SK-N-SH treated with all-trans-retinoic acid at 6 μM for 48 hours (cell line): ENCODE data around the gene GRID2IP.

ENCODE experiments used
- ARNTL ChIP-seq: fragments of 450-650 bp; formaldehyde crosslinking; IDR thresholded peaks from 2 replicates; pipeline ENCODE4 v1.5.0; 2020; ENCODE audit warnings: low read depth, mild to moderate bottlenecking, moderate library complexity, borderline replicate concordance
- CREB5 ChIP-seq: fragments of 250-450 bp; sonication (Bioruptor Pico); IDR thresholded peaks from 2 replicates; pipeline ENCODE4 v1.5.1; 2020; ENCODE audit warnings: low read depth, mild to moderate bottlenecking, moderate library complexity
- GLIS3 ChIP-seq: fragments of 250-450 bp; sonication (Bioruptor Pico); IDR thresholded peaks from 2 replicates; pipeline ENCODE4 v1.5.0; 2020; ENCODE audit warnings: mild to moderate bottlenecking, moderate library complexity
- PATZ1 ChIP-seq: fragments of 250-450 bp; sonication (Bioruptor Pico); IDR thresholded peaks from 2 replicates; pipeline ENCODE4 v1.8.0; 2020; ENCODE audit warnings: mild to moderate bottlenecking, moderate library complexity, borderline replicate concordance
- POU6F1 ChIP-seq: fragments of 250-450 bp; sonication (Bioruptor Pico); IDR thresholded peaks from 2 replicates; pipeline ENCODE4 v1.8.0; 2021; ENCODE audit warnings: low read depth, mild to moderate bottlenecking, moderate library complexity, borderline replicate concordance
- PPARA ChIP-seq: fragments of 250-450 bp; sonication (Bioruptor Pico); IDR thresholded peaks from 2 replicates; pipeline ENCODE4 v1.5.0; 2020; ENCODE audit warnings: mild to moderate bottlenecking, borderline replicate concordance
- TOX ChIP-seq: fragments of 250-450 bp; sonication (Bioruptor Pico); IDR thresholded peaks from 2 replicates; pipeline ENCODE4 v1.8.0; 2021; ENCODE audit warnings: mild to moderate bottlenecking, moderate library complexity, borderline replicate concordance
- ZFP3 ChIP-seq: fragments of 250-450 bp; sonication (Bioruptor Pico); IDR thresholded peaks from 2 replicates; pipeline ENCODE4 v1.5.0; 2020; ENCODE audit warnings: mild to moderate bottlenecking, moderate library complexity
- ZFP30 ChIP-seq: fragments of 450-650 bp; formaldehyde crosslinking; IDR thresholded peaks from 2 replicates; pipeline ENCODE4 v1.5.0; 2022; ENCODE audit warnings: mild to moderate bottlenecking, moderate library complexity

- no peak for TF ChIP-seq ZFP30
- no peak for TF ChIP-seq PPARA (CRISPR knock-in tag)
- no peak for TF ChIP-seq PATZ1 (CRISPR knock-in tag)
- no peak for TF ChIP-seq TOX (CRISPR knock-in tag)
- no peak for TF ChIP-seq ZFP3 (CRISPR knock-in tag)
- TF ChIP-seq CREB5, result no peak
- TF ChIP-seq GLIS3, result no peak
- TF ChIP-seq ARNTL, result no peak
- no peak for TF ChIP-seq POU6F1 (CRISPR knock-in tag)
Measured at GRCh38 chr7:6529643-6530042, 21.6 kb downstream of the GRID2IP start.
